ENCODE measurements around the gene HSFX1.
"Not testable (repeated sequence)": the region's sequence is repeated elsewhere in the genome, so short reads cannot be mapped to it uniquely, and the experiment has no call there.

DNA sequence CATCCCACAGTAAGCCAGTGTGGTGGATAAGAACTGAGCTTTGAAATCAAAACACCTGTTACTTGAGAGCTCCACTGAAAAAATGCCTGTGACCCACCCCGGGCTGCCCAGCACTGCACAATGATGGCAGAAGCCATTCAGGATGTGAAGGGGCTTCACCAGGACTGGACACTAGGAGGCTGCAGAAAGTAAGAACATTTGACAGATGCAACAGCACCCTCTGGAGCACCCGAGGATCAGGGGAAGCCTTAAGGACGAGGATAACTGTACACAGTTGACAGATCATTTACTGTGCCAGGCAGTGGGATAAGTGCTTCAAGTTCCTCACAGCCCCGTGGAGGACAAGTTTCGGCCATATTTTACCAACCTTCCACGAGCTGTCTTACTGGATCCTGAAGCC lies 31.6 kb upstream of the HSFX1 start:
- TF ChIP-seq SPI1 (IDR thresholded peaks at IDR 0.05; ENCODE audit: low read depth, low read length); POLR2AphosphoS5 (IDR thresholded peaks at IDR 0.05; ENCODE audit: low read depth, low read length); POLR2A (IDR thresholded peaks at IDR 0.05; ENCODE audit: low read depth, low read length); PAX5 (IDR thresholded peaks at IDR 0.05; ENCODE audit: insufficient read depth, low read length, severe bottlenecking): not testable (repeated sequence)

Measured in GM12891 (cell line).